Endodermal cell (in vitro differentiated cells): ENCODE data around the gene TEDDM1. TPM values are rescaled to one million over a fixed set of nuclear protein-coding genes. Genes with fewer than 3 reads are reported as not detected.
"Not testable (repeated sequence)": the region's sequence is repeated elsewhere in the genome, so short reads cannot be mapped to it uniquely, and the experiment has no call there.

Experiments used
- DNase-seq: peaks from one replicate; pipeline ENCODE4 v3.0.0-alpha.2; 2017
- H3K27ac ChIP-seq: 2 replicates; pipeline ENCODE4 v1.5.1; 2013; ENCODE audit warnings: mild to moderate bottlenecking, low read depth, low read length, moderate library complexity
- H3K27me3 ChIP-seq: 2 replicates; pipeline ENCODE4 v1.6.1; 2013; ENCODE audit warnings: mild to moderate bottlenecking, low read length, moderate library complexity; ENCODE audit not compliant: insufficient read depth, control insufficient read depth, poor library complexity, severe bottlenecking
- H3K36me3 ChIP-seq: 2 replicates; pipeline ENCODE4 v1.7.0; 2013; ENCODE audit warnings: mild to moderate bottlenecking, low read length, moderate library complexity; ENCODE audit not compliant: control insufficient read depth, insufficient read depth
- H3K4me1 ChIP-seq: one replicate; pipeline ENCODE4 v1.7.0; 2013; ENCODE audit warnings: low read length; ENCODE audit not compliant: control insufficient read depth, insufficient read depth
- H3K4me3 ChIP-seq: 2 replicates; pipeline ENCODE4 v1.5.1; 2013; ENCODE audit warnings: mild to moderate bottlenecking, low read length, moderate library complexity
- H3K9ac ChIP-seq: 2 replicates; pipeline ENCODE4 v1.6.1; 2013; ENCODE audit warnings: mild to moderate bottlenecking, low read length, moderate library complexity; ENCODE audit not compliant: poor library complexity, severe bottlenecking; ENCODE audit errors: extremely low read depth
- H3K9me3 ChIP-seq: 2 replicates; pipeline ENCODE4 v1.6.1; 2013; ENCODE audit warnings: mild to moderate bottlenecking, low read length, moderate library complexity; ENCODE audit not compliant: control insufficient read depth
- H3K27ac Mint-ChIP-seq: 2 replicates; pipeline ENCODE4 v1.8.0; 2020; ENCODE audit warnings: mixed read lengths
- H3K27me3 Mint-ChIP-seq: 2 replicates; pipeline ENCODE4 v1.8.0; 2021; ENCODE audit warnings: mild to moderate bottlenecking, mixed read lengths; ENCODE audit not compliant: insufficient read depth
- H3K36me3 Mint-ChIP-seq: 2 replicates; pipeline ENCODE4 v1.8.0; 2020; ENCODE audit warnings: low read depth, mixed read lengths
- H3K4me1 Mint-ChIP-seq: 2 replicates; pipeline ENCODE4 v1.8.0; 2020; ENCODE audit warnings: mixed read lengths
- H3K4me3 Mint-ChIP-seq: 2 replicates; pipeline ENCODE4 v1.8.0; 2020; ENCODE audit warnings: mild to moderate bottlenecking, moderate library complexity, mixed read lengths
- H3K9me3 Mint-ChIP-seq: 2 replicates; pipeline ENCODE4 v1.8.0; 2020; ENCODE audit warnings: mild to moderate bottlenecking, mixed read lengths
- WGBS, 2 experiments: methylation state at CpG; one replicate each; pipeline versions ENCODE4 v1.1.5 to v1.1.7; 2013; ENCODE audit warnings: missing lambda C conversion rate in 2 of 2, mixed read lengths in 1 of 2; ENCODE audit not compliant: insufficient coverage in 1 of 2, insufficient read length in 1 of 2; 5-methylcytosine and 5-hydroxymethylcytosine counted together
- total RNA-seq, 2 donors: library from RNA; stranded (reverse); fragmentation: NEBNext Ultra II Directional in 1 of 2; extraction: Animal tissue kit (Norgen Biotek cat#: 25700) in 1 of 2; gene quantifications; 2 replicates in 1 of 2; 3 replicates in 1 of 2; pipeline ENCODE4 v1.2.1, GENCODE V29; 2021
- TF ChIP-seq, protein P1 (sequence below): fragments of 200-600 bp; sonication (generic); conservative IDR thresholded peaks from 2 replicates; pipeline ENCODE4 v1.5.0; 2021; ENCODE audit warnings: antibody characterized with exemption, mild to moderate bottlenecking

TEDDM1 gene
- total RNA-seq, 2 donors from 2014 or later: not detected

GRCh38 chr1:182383037-182383661, 17.3 kb downstream of the TEDDM1 start:
- H3K4me1 Mint-ChIP-seq: peaks cover 59% of the 10 kb centered on the region
- H3K36me3 ChIP-seq: peaks cover 67% of the 10 kb centered on the region

DNA sequence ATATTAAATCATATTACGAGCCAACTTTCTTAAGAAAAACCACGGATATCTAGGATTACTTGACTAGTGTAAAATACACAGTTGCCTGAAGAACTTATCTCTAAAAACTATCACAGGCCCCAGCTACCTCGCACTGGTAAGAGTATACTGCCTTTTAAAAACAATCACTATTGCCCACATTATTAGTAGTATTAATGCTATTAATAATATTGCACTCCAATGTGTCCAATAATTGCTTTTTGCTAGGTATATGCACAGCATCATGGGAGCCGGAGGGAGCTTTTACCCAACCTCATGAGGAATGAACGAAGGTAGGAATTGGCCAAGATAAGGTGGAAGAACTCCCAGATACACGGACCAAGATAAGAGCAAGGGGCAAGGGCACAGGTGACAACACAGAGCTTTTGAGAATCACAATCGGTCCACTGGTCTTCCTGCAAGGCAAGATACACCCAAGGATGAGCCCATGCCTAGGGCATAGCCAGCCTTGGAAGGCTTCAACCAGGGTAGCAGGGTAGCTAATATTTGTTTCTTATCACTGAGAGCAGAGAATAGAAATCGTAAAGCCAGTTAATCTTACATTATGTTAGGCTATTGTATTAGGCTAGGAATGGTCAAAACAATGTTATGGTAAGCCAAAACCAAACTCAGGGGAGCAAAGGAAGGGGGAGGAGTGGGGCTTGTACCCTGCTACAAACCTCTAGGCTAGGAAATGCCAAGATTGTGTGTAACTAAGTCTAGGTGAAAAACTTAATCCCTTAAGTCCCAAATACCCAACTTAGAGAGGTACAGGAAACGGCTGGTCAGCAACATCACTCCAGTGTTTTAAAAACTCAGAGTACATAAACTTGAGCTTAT, 18.3 kb downstream of the TEDDM1 start:
- peaks cover 50% of the 10 kb centered on the region for H3K4me1 Mint-ChIP-seq
- TF ChIP-seq, protein P1, sequence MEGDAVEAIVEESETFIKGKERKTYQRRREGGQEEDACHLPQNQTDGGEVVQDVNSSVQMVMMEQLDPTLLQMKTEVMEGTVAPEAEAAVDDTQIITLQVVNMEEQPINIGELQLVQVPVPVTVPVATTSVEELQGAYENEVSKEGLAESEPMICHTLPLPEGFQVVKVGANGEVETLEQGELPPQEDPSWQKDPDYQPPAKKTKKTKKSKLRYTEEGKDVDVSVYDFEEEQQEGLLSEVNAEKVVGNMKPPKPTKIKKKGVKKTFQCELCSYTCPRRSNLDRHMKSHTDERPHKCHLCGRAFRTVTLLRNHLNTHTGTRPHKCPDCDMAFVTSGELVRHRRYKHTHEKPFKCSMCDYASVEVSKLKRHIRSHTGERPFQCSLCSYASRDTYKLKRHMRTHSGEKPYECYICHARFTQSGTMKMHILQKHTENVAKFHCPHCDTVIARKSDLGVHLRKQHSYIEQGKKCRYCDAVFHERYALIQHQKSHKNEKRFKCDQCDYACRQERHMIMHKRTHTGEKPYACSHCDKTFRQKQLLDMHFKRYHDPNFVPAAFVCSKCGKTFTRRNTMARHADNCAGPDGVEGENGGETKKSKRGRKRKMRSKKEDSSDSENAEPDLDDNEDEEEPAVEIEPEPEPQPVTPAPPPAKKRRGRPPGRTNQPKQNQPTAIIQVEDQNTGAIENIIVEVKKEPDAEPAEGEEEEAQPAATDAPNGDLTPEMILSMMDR: no peak
- H3K36me3 Mint-ChIP-seq: peaks cover 52% of the 10 kb centered on the region
- H3K27ac Mint-ChIP-seq: peak overlapping the region; percentile 6
- DNase-seq: peak; percentile 61
- no peak overlapping the region for H3K4me3 Mint-ChIP-seq
- Histone ChIP-seq H3K27ac (no peak overlapping the region), H3K9me3 (no peaks in the 10 kb centered on the region), H3K36me3 (peaks cover 58% of the 10 kb centered on the region), H3K9ac (no peak overlapping the region), H3K4me3 (peak overlapping the region; percentile 8), H3K4me1 (peaks cover 12% of the 10 kb centered on the region), H3K27me3 (no peaks in the 10 kb centered on the region)
- H3K9me3 Mint-ChIP-seq: no peaks in the 10 kb centered on the region
- H3K27me3 Mint-ChIP-seq: no peaks in the 10 kb centered on the region
- 86 to 96% methylated on average over 5 to 9 of the region's 9 CpGs for WGBS, 2 experiments

More at GRCh38 chr1:182383037-182383661, 17.3 kb downstream of the TEDDM1 start:
- 93 to 100% methylated on average over 2 to 4 of the region's 4 CpGs for WGBS, 2 experiments
- H3K4me3 ChIP-seq: no peak overlapping the region
- Mint-ChIP-seq H3K27me3 (no peaks in the 10 kb centered on the region), H3K36me3 (peaks cover 62% of the 10 kb centered on the region), H3K27ac (no peak overlapping the region), H3K9me3 (no peaks in the 10 kb centered on the region), H3K4me3 (no peak overlapping the region)
- TF ChIP-seq, protein P1: no peak
- H3K4me1 ChIP-seq: peaks cover 14% of the 10 kb centered on the region
- H3K9ac ChIP-seq: no peak overlapping the region
- H3K9me3 ChIP-seq: no peaks in the 10 kb centered on the region
- no peak overlapping the region for H3K27ac ChIP-seq
- no peak for DNase-seq
- no peaks in the 10 kb centered on the region for H3K27me3 ChIP-seq

DNA sequence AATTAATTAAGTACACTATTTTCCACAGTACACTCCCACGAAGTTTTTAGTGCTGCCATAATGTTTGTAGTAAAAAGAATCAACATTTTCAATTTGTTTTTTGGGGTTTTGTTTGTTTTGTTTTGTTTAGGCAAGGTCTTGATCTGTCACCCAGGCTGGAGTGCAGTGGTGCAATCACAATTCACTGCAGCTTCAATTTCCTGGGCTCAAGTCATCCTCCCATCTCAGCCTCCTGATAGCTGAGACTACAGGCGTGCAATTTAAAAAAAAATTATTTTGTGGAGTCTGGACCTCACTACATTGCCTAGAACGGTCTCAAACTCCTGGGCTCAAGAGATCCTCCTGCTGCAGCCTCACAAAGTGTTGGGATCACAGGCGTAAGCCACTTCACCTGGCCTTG, 20.3 kb downstream of the TEDDM1 start:
- Mint-ChIP-seq H3K27ac (no peak overlapping the region), H3K36me3 (peaks cover 32% of the 10 kb centered on the region), H3K27me3 (no peaks in the 10 kb centered on the region), H3K4me1 (peaks cover 34% of the 10 kb centered on the region), H3K4me3 (no peak overlapping the region), H3K9me3 (no peaks in the 10 kb centered on the region)
- peaks cover 38% of the 10 kb centered on the region for H3K36me3 ChIP-seq
- H3K27ac ChIP-seq: no peak overlapping the region
- H3K4me3 ChIP-seq: no peak overlapping the region
- 87 to 96% methylated on average over 3 to 4 of the region's 4 CpGs for WGBS, 2 experiments
- H3K4me1 ChIP-seq: peaks cover 12% of the 10 kb centered on the region
- TF ChIP-seq, protein P1: no peak
- no peaks in the 10 kb centered on the region for H3K27me3 ChIP-seq
- no peak overlapping the region for H3K9ac ChIP-seq
- H3K9me3 ChIP-seq: no peaks in the 10 kb centered on the region
- DNase-seq: no peak

DNA sequence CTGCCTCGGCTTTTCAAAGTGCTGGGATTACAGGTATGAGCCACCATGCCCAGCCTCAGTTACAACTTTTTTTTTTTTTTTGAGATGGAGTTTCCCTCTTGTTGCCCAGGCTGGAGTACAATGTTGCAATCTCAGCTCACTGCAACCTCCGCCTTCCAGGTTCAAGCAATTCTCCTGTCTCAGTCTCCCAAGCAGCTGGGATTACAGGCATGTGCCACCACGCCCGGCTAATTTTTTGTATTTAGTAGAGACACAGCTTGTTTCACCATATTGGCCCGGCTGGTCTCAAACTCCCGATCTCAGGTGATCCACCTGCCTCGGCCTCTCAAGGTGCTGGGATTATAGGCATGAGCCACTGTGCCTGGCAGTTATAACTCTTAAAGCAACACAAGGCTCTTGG, 20.7 kb downstream of the TEDDM1 start:
- peaks cover 32% of the 10 kb centered on the region for H3K4me1 Mint-ChIP-seq
- H3K27me3 ChIP-seq, H3K27ac Mint-ChIP-seq, H3K9ac ChIP-seq, H3K27me3 Mint-ChIP-seq, H3K9me3 Mint-ChIP-seq, H3K4me3 Mint-ChIP-seq, H3K9me3 ChIP-seq, H3K4me3 ChIP-seq, H3K27ac ChIP-seq: not testable (repeated sequence)
- peaks cover 29% of the 10 kb centered on the region for H3K36me3 Mint-ChIP-seq
- Histone ChIP-seq H3K36me3 (peaks cover 34% of the 10 kb centered on the region), H3K4me1 (peaks cover 12% of the 10 kb centered on the region)
- 95 to 100% methylated on average over 1 to 7 of the region's 7 CpGs for WGBS, 2 experiments
- DNase-seq: peak; percentile 20
